OCI-M1 (cell line): ENCODE measurements around the gene ARHGEF5.
"Not testable (repeated sequence)": the region's sequence is repeated elsewhere in the genome, so short reads cannot be mapped to it uniquely, and the experiment has no call there.

Source experiments
- DNase-seq: peaks from one replicate; lab custom pipeline; 2025; lab: John Stamatoyannopoulos, UW

The ARHGEF5 gene

GRCh38 chr7:144384071-144384470 is 28.9 kb downstream of the ARHGEF5 start:
- DNase-seq = no peak

- no peak for DNase-seq
Measured at GRCh38 chr7:144384555-144385245, 29.5 kb downstream of the ARHGEF5 start.

GRCh38 chr7:144386741-144387140 is 31.5 kb downstream of the ARHGEF5 start:
- no peak for DNase-seq

GRCh38 chr7:144388950-144389349 is 33.7 kb downstream of the ARHGEF5 start:
- DNase-seq = no peak

GRCh38 chr7:144390481-144390880 is 35.3 kb downstream of the ARHGEF5 start:
- no peak for DNase-seq

- no peak for DNase-seq
Measured at GRCh38 chr7:144391014-144391413, 35.8 kb downstream of the ARHGEF5 start.

- peak; percentile 44 for DNase-seq
Measured at GRCh38 chr7:144391823-144392255, 36.6 kb downstream of the ARHGEF5 start.

- no peak for DNase-seq
Measured at GRCh38 chr7:144397086-144397485, 41.9 kb downstream of the ARHGEF5 start.

- no peak for DNase-seq
Measured at GRCh38 chr7:144398291-144398690, 43.1 kb downstream of the ARHGEF5 start.

GRCh38 chr7:144398911-144399310 is 43.7 kb downstream of the ARHGEF5 start:
- DNase-seq = no peak

- no peak for DNase-seq
Measured at GRCh38 chr7:144399946-144400345, 44.7 kb downstream of the ARHGEF5 start.

GRCh38 chr7:144401490-144401889 is 46.3 kb downstream of the ARHGEF5 start:
- DNase-seq = no peak

- no peak for DNase-seq
Measured at GRCh38 chr7:144403102-144403501, 47.9 kb downstream of the ARHGEF5 start.

- DNase-seq = no peak
Measured at GRCh38 chr7:144403649-144404061, 48.5 kb downstream of the ARHGEF5 start, which contains the start of gene NOBOX. TSS of gene NOBOX (minus strand) at chr7:144403693.

GRCh38 chr7:144404946-144405345 is 49.7 kb downstream of the ARHGEF5 start:
- no peak for DNase-seq

- no peak for DNase-seq
Measured at GRCh38 chr7:144407266-144407931, 52.2 kb downstream of the ARHGEF5 start.

GRCh38 chr7:144408121-144408520 is 52.9 kb downstream of the ARHGEF5 start:
- DNase-seq = no peak

GRCh38 chr7:144410441-144410840 is 55.2 kb downstream of the ARHGEF5 start:
- DNase-seq = no peak

- no peak for DNase-seq
Measured at GRCh38 chr7:144414815-144415214, 59.6 kb downstream of the ARHGEF5 start.

GRCh38 chr7:144415858-144416257 is 60.7 kb downstream of the ARHGEF5 start:
- DNase-seq = no peak

GRCh38 chr7:144416341-144416740 is 61.1 kb downstream of the ARHGEF5 start:
- no peak for DNase-seq

GRCh38 chr7:144418931-144419330 is 63.7 kb downstream of the ARHGEF5 start:
- DNase-seq = not testable (repeated sequence)

- DNase-seq = not testable (repeated sequence)
Measured at GRCh38 chr7:144427539-144427938, 72.3 kb downstream of the ARHGEF5 start.

GRCh38 chr7:144428431-144428830 is 73.2 kb downstream of the ARHGEF5 start:
- DNase-seq = no peak
